Gastrocnemius medialis (tissue), 4 donors: ENCODE measurements around the gene ISCA2.

ENCODE experiments used
- POLR2A ChIP-seq, 2 donors: fragments of 450-650 bp; IDR thresholded peaks; one replicate each; pipeline ENCODE4 v1.6.1; 2017; ENCODE audit warnings: antibody characterized with exemption in 2 of 2, mild to moderate bottlenecking in 2 of 2, moderate library complexity in 2 of 2
- TF ChIP-seq, protein P1 (sequence below), 5 experiments: fragments of 450-650 bp in 3 of 5; fragments of 200-600 bp in 2 of 5; sonication (generic) in 2 of 5; IDR thresholded peaks in 4 of 5; conservative IDR thresholded peaks in 1 of 5; 1 replicate in 4 of 5; 2 replicates in 1 of 5; pipeline ENCODE4 v1.5.1; 2016 to 2019; ENCODE audit warnings: antibody characterized with exemption in 5 of 5, mild to moderate bottlenecking in 3 of 5, moderate library complexity in 3 of 5

DNA sequence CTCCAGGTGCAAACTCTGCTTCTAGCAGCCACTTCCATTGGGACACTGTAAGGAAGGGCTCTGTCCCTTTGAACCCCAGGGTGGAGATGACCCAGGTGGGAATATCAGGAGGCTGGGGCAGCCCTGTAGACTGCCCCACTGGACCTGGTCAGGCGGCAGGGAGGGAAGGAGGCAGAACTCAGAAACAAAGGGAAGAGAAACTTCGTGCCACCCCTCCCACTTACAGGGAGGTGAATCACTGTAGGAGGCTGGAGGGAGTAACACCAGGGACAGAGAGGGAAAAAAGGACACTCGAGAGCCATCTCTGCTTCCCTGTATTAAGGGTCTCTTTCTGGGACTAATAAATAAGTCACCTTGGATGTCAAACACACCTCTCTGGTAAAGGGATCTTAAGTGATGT is 37.4 kb downstream of the ISCA2 start:
- TF ChIP-seq, protein P1, sequence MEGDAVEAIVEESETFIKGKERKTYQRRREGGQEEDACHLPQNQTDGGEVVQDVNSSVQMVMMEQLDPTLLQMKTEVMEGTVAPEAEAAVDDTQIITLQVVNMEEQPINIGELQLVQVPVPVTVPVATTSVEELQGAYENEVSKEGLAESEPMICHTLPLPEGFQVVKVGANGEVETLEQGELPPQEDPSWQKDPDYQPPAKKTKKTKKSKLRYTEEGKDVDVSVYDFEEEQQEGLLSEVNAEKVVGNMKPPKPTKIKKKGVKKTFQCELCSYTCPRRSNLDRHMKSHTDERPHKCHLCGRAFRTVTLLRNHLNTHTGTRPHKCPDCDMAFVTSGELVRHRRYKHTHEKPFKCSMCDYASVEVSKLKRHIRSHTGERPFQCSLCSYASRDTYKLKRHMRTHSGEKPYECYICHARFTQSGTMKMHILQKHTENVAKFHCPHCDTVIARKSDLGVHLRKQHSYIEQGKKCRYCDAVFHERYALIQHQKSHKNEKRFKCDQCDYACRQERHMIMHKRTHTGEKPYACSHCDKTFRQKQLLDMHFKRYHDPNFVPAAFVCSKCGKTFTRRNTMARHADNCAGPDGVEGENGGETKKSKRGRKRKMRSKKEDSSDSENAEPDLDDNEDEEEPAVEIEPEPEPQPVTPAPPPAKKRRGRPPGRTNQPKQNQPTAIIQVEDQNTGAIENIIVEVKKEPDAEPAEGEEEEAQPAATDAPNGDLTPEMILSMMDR (IDR thresholded peaks at IDR 0.05 in 4 of 5, conservative IDR thresholded peaks at IDR 0.05 in 1 of 5), result no peak
- no peak for TF ChIP-seq POLR2A (IDR thresholded peaks at IDR 0.05)
